Ovary (tissue), 3 donors: Measurements from ENCODE around the gene NOL6.

ENCODE experiments used
- CTCF ChIP-seq, 3 donors: fragments of 450-650 bp in 2 of 3; fragments of 200-600 bp in 1 of 3; IDR thresholded peaks; one replicate each; pipeline versions ENCODE4 v1.5.1 to v1.8.0; 2016 to 2022; ENCODE audit warnings: antibody characterized with exemption in 3 of 3, mild to moderate bottlenecking in 1 of 3
- EP300 ChIP-seq: sonication (generic); formaldehyde crosslinking; IDR thresholded peaks from one replicate; pipeline ENCODE4 v1.6.1; 2017; ENCODE audit warnings: antibody characterized with exemption
- POLR2A ChIP-seq: fragments of 450-650 bp; IDR thresholded peaks from one replicate; pipeline ENCODE4 v1.6.1; 2017; ENCODE audit warnings: antibody characterized with exemption, mild to moderate bottlenecking, moderate library complexity
- donor health status: DM: no; HTN: no; CAD: no.

DNA sequence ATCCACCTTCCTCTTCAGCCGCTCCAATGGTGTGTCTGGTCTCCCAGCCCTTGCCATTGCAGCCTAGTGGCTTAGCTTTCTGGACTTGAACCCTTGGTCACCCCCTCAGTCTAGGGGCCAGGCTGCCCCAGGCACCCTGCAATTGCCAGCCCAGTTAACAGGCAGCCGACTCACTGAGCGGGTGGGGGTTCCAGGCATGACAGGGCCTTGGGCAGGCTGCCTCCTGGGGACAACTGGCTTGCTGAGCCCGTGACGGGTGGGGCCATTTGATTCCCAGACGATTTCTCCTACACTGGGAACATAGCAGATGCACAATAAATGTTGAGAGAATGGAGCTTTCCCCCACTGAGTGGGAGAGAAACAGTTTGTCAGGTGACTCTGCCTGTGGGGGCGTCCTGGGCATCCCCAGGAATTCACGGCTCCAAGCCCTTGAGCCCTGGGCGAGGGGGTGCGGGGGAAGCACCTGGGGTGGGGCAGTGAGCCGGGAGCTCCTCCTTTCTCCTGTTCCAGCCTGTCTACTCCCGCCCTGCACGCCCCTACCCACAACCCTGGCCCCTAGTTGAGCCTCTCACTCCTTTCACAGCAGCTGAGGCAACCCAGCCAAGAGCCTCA is 58.7 kb downstream of the NOL6 start:
- no peak for TF ChIP-seq POLR2A
- no peak for TF ChIP-seq EP300
- no peak for TF ChIP-seq CTCF (IDR thresholded peaks at IDR 0.05)
